Bone marrow (tissue), 2 donors: ENCODE data around the gene CRYGD.
"Not testable (repeated sequence)": the region's sequence is repeated elsewhere in the genome, so short reads cannot be mapped to it uniquely, and the experiment has no call there.

Experiments used
- DNase-seq, 2 donors: peaks; one replicate each; lab custom pipeline; 2025; lab: John Stamatoyannopoulos, UW

Gene CRYGD

DNA sequence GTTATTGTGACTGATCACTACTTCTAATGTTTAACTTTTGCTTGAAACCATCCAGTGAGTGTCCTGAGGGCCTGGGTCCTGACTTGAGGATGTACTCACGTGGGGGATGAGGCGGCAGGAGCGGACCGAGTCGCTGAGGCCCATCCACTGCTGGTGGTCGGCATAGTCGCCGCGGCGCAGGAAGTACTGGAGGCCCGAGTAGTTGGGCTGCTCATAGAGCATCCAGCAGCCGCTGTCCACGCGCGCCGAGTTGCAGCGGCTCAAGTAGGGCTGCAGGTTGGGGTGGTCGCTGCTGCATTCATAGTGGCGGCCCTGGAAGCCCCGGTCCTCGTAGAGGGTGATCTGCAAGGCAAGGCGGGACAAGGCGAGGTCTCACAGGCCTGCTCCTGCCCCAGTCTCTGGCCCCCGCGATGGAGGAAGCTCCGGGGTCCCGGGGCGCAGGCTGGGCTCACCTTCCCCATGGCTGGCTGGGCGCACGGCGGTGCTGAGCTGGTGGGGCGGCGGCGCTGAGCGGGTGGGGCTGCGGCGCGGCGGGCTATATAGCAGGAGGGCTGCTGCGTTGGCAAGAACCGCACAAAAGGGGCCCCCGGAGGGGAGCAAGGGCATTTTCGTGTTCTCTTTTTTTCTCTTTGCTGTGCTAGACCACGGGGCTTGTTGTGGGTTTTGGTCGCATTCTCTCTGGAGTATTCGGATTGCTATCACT is at the start of gene CRYGD:
CRYGD (minus strand) TSS at position 512 of the 703 bp plus-strand sequence; CDS start at position 461, 51 bp downstream.
- DNase-seq = not testable (repeated sequence)

DNA sequence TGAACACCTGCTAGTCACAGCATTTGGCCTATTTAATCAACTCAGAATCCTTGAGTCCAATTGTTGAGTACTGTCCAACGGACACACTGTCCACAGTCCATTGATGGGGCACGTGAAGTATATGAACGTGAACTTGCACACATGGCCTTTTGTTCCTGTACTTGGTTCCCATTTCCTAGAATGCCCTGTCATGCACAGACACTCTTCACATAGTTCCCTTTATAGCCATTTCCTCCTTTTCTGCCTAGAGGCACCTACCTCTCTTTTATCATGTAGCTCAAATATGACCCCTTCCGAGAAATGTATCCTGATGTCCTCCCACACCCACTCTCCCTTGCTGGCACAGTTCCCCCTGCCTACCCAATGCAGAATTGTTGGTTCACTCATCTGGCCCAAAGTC is 47.8 kb upstream of the CRYGD start:
- peak in 1 of 2 donors; percentile 47 for DNase-seq

DNA sequence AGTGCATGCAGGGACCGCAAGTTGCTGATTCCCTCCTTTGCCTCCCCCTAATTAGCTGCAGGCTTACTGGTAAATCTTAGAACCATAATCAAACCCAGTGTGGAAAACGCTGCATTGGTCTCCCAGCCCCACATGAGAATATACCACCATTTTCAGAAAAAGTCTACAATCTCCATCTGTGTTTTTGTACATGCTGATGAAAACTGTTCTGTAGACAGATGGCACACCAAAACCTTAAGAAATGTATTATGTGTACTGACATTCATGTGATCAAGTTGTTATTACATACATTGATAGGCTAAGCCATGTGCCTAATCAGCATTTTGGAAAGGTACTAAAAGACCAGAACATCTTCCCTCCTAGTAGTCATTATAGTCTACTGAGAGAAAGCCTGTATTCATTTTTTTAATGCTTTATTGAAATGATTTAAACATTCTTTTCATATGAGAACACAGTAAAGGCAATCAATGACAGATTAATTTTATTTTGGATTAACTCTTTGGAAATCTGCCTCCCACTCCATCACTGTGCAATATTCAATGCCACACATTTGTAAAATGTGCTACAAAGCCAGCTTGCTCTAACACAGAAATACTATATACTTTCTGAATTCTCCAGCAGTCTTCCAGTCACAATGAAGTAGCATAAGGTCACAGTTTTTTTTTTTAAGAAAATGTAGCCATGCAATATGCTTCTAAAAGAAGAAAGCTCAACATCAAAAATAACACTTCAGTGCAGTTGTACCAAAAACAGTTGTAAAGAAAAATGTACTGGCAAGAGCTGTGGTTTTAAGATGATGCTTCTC is 40.8 kb upstream of the CRYGD start:
- no peak for DNase-seq

DNA sequence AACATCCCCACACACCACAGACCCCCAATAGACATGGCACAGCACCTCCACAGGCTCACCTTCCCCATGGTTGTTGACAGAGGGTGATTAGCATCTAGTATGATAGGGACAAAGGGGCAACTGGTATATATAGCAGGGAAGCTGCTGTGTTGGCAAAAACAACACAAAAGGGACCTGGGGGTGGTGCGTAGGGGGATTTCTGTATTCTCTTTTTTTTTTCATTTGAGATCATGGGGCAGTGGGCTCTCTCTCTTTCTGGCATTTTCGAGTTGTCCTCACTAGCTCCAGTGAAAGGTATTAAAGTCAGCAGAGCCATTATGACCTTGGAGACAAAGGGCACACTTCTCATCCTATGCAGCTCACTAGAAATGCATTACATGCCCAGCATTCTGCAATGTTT is 39.2 kb upstream of the CRYGD start, which contains the start of gene CRYGA:
CRYGA (minus strand) TSS at position 101 of the 400 bp plus-strand sequence; CDS start at position 68, 33 bp downstream.
- DNase-seq = no peak

DNA sequence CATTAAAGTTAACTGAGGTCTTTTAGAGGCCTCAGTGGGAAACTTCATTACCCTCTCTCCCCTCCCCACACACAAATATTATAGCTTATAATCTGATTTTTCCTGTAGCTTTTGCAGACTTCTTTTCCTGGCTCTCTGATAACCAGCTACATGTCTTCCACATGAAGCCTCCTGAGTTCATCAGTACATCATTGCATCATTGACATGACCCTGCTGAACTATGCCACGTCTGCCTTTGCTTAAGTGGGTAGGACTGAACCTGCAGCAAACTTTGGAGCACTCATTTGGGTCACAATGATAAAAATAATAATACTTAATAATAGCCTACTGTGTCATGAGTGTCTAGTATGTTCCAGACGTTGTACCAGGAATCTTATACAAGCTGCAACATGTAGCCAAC is 32.1 kb upstream of the CRYGD start:
- DNase-seq = no peak

DNA sequence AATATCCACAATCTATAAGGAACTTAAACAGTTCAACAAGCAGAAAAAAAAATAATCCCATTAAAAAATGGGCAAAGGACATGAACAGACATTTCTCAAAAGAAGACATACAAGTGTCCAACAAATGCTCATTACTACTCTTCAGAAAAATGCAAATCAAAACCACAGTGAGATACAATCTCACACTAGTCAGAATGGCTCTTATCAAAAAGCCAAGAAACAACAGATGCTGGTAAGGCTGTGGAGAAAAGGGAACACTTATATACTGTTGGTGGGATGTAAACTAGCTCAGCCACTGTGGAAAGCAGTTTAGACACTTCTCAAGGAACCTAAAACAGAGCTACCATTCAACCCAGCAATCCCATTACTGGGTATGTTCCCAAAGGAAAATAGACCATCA is 28.8 kb upstream of the CRYGD start:
- no peak for DNase-seq

DNA sequence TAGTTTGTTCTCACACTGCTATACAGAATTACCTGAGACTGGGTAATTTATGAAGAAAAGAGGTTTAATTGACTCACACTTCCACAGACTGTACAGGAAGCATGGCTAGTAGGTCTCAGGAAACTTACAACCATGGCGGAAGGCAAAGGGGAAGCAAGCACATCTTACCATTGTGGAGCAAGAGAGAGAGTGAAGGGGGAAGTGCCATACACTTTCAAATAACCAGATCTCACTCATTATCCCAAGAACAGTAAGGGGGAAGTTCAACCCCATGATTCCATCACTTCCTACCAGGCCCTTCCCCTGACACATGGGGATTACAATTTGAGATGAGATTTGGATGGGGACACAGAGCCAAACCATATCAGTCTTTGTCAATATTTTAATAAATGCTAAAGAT is 26.6 kb upstream of the CRYGD start:
- DNase-seq = no peak

DNA sequence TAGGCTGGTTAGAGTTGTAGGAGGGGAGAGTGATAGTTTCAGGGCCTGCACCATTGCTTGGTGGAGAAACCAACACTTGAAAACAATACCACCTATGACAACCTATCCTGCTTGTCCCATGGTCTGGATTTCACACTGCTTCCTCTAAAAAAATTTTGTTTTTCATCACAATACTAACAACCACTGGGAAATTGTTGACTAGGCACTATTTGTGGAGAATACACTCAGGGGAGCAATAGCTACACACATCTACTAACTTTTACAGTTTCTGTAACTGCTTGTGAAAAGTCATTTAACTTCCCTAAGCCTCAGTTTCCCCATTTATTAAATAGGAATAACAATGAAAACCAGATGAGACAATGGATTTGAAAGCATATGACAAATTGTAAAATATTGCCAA is 25.8 kb upstream of the CRYGD start:
- DNase-seq = no peak

DNA sequence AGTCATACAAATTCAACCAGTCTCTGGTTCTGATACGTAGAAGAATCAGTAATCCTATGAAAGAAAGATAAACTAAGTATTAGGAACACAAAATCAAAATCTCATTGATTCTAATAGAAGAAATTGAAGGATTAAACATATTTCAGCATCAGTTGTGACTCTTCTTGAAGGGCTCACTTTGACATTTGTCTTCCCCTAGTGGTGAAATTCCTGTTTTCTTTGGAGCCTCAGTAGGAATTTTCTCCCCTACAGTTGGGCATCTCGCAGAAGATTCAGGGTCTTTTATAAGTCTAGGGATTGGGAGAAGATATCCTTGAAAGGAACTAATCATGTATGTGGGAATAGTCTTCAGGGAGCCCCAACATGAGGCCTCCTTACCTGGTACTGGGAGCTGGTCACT is 24.5 kb upstream of the CRYGD start:
- no peak for DNase-seq

DNA sequence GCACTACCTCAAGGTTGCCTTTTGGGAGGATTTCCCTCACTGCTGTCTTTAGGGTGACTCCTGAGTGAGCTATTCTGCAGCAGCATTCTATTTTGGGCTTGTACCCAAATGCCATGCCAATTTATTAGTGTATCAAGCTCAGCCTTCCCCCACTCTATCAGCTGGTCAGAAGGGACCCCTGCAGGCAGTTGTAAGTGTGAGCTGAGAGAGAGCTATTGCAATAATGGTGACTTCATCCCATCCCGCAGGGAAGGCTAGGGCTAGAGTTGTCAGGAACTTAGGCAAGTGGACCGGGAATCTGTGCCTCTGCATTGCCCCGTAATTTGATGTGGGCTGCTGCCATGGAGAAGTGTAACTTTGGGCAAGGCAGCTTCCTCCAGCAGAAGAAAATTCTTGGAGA is 23.4 kb upstream of the CRYGD start:
- no peak for DNase-seq

DNA sequence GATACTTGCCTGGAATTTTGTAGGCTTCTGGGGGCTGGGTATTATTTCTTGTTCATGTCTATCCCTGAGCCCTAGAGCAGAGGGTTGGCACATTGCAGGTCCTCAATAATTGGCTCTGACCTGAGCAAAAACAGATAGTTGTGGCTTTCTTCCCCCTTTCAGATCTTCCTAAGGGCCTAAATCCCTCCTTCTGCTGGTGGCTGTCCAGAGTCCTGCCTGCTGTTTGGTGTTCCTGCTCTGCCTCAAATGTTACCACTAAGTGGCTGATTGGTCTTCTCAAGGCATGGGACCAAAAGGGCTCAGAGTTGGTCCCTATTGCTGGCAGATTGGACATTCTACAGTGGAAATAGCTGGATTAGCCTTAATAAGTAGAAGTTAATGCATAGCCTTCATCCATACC is 22.7 kb upstream of the CRYGD start:
- DNase-seq = no peak

DNA sequence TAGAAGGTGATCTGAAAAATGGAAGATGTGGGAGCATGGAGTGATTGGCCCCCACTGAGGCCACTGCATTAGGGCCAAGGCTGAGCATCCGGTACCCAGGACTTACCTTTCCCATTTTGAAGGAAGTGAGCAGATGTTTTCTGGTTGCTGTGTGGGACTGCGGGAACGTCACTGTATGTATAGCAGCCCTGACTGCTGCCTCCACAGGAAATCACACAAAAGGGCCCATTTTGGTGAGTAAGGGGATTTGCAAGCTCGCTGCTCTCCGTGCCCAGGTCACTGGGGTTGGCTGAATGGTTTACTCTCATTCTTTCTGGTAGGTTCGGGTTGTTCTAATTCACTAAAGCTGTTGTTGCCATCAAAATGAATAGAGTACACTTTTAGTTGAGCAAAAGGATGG is 21.7 kb upstream of the CRYGD start, which contains the start of gene CRYGB:
CRYGB (minus strand) TSS at position 153 of the 400 bp plus-strand sequence; CDS start at position 115, 38 bp downstream.
- no peak for DNase-seq

DNA sequence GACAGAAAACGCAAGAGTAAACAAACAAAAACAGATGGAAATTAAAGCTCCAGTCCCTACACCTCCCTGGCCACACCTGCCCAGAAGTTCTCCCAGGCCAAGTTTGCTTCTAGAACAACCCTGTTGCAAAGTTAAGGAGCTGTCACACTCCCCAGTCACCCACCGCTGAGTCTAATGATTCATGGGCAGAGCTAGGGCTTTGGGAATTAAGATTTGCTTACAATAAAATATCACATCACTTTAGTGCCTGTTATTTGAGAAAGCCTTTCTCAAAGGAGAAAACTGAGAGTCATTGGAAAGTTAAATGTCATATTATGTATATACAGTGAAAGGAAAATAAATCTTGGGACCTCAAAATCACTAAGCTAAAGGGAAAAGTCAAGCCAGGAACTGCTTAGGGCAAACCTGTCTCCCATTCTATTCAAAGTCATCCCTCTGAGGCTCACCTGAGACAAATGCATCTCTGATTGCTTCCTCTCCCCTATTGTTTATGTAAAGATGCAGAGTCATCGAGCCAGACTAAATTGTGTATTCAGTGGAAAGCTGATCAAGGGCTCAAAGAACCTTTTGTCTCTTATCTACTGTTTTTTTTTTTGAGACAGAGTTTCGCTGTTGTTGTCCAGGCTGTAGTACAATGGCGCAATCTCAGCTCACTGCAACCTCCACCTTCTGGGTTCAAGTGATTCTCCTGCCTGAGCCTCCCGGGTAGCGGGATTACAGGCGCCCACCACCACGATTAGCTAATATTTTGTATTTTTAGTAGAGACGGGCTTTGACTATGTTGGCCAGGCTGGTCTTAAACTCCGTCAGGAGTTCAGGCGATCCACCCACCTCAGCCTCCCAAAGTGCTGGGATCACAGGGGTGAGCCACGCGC is 18.8 kb upstream of the CRYGD start:
- DNase-seq = no peak

DNA sequence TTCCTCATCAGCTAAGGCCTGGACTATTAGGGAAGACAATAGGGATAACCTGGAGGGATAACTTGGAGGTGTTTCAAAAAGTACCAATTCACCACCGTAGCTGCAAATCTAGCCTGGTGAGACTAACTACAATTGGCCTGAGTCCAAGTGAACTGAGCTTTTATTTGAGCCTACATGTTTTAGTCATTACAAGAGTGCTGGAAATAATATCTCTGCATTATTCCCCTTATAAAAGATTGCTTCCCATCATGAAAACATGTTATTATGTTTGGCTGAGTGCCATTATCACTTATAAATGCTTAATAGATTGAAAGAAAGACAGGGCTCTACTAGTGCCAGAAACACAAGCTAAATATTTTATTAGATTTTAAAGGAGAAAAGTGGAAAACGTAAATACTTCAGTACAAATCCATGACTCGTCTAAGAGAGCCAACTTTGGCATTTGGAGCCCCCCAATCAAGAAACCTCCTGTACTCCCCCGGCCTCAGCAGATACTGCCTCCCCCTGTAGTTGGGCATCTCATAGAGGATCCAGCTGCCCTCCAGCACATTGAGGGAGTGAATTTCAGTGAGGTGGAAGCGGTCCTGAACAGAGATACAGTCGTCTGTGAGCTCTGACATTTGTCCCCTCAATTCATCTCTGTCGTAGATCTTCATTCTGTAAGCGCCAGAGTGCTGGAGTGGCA is 18.1 kb upstream of the CRYGD start:
- no peak for DNase-seq

DNA sequence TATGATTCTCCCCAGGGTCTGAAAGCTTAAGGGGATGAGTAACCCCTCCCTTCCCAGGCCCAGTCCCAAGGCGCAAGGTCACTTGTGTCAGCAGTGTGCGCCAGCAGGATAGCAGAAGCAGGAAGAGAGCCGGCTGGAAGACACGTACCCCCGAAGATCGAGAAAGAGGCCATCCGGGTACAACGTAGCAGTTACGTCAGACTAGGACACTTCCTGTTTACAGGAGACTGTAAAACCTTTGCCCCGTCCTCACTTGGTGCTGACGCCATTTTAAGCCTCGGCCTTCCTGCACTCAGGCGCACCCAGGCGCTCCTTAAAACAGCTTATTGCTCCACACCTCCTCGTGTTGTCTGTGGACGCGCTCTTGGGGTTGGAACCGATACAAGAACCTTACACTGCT is 15.1 kb upstream of the CRYGD start:
- DNase-seq = no peak

DNA sequence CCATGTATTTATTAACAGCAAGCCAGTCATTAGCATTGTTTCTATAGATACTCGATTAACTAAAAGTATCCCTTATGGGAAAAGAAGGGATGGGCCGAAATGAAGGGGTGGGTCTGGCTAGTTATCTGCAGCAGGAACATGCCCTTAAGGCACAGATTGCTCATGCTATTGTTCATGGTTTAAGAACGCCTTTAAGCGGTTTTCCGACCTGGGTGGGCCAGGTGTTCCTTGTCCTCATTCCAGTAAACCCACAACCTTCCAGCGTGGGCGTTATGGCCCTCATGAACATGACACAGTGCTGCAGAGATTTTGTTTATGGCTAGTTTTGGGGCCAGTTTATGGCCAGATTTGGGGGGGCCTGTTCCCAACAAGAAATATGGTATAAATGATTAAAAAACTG is 14.0 kb upstream of the CRYGD start:
- DNase-seq = not testable (repeated sequence)

DNA sequence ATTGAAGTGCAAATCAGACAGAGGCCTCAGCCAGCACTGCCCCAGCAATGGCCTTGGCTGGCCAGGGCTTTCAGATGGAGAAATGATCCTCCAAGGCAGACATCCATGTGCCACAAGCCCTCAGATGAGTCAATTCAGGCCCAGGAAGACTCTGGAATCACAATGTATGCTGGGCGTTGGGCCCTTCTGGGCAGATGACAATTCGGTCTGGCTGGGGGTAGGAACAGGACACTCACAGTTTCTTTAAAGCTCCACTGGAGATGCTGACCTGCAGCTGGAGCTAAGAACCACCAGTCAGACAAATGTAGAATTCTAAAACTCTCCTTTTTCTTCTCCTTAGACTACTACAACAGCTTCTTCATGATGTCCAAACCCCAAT is 12.4 kb upstream of the CRYGD start:
- no peak for DNase-seq

DNA sequence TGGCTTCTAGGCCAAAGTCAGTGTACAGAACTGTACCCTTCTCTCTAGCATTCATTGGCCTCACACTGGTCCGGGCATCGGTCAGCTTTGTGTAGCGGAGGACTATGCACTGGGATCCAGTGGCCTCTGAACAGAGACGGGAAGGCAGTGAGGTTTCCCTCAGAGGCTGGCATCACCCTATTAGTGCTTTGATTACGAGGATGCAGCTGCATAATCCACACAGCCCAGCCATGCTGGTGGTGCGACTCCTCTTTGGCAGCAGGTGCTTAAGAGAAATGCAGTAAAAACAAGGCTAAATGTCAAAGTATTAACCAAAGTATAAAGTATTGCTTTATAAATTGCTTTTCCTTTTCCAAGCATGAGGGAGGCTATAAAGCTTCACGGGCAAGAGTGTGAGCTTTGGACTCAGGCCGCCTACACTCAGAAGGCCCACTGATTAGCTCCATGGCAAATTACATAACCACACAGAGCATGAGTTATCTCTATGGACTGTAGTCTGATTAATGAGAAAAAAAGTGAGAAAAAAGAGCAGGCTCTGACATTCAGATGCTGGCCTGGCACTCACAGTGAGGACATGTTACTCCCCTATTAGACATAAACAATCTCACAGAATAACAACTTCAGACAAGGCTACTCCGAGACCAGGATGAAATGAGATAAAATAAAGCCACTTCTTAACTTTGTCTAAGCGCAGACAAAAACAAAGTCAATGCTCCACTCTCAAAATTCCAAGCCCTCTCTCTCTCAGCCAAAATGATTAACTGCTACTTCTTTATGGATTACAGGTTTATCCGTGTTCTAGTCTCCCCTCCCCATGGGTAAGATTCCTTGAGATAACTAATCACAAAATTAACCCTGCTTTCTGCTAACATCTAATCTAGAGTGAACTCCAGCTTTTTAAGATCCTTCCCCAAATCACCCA is 11.7 kb upstream of the CRYGD start:
- no peak for DNase-seq

DNA sequence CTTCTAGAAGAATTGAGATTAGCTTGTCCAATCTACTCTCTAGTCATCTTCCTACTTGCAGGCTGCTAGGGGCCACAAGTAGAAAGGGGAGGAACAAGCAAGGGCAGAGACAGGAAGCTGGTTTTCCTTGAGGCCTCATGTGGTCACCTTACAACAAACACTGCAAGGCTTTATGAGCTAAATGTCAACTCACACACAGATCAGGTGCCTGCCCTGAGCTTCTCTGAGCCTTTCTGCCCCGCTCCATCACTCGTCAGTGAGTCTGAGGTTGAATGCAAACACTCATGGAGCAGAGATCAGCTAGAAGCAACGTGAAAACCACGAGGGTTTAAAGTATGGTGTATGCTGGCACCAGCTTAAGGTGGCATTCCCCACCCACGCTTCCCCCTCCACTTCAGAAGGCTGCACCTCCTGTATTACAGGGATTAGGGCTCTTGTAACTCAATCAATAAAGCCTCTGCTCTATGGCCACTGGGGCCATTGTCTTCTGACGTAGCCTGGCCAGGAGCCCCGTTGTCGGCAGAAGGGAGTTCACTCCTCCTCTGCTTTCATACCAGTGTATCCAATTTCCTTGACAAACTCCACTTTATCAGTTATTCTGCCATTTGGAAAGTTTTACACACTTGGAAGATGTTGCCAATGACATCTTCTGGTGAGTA is 10.7 kb upstream of the CRYGD start:
- DNase-seq = peak in 1 of 2 donors; percentile 9

DNA sequence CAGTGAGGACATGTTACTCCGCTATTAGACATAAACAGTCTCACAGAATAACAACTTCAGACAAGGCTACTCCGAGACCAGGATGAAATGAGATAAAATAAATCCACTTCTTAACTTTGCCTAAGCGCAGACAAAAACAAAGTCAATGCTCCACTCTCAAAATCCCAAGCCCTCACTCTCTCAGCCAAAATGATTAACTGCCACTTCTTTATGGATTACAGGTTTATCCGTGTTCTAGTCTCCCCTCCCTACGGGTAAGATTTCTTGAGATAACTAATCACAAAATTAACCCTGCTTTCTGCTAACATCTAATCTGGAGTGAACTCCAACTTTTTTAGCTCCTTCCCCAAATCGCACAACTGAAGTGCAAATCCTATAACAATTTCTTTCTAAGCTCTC is 6.4 kb upstream of the CRYGD start:
- DNase-seq = no peak
